ENCODE results near the gene DSG1. TPM values are rescaled to one million over a fixed set of nuclear protein-coding genes. Genes with fewer than 3 reads are reported as not detected.
"Not testable (repeated sequence)": the region's sequence is repeated elsewhere in the genome, so short reads cannot be mapped to it uniquely, and the experiment has no call there.

Gene DSG1
- total RNA-seq, 1 donor from 2014 or later = 17.2 TPM

- not testable (repeated sequence) for DNase-seq
Observed at GRCh38 chr18:31353336-31353735, 35.4 kb downstream of the DSG1 start.

- no peak for DNase-seq
Observed at GRCh38 chr18:31354990-31355389, 37.0 kb downstream of the DSG1 start.

GRCh38 chr18:31356025-31356424, 38.1 kb downstream of the DSG1 start:
- no peak for DNase-seq

GRCh38 chr18:31364190-31364589, 46.2 kb downstream of the DSG1 start:
- no peak for DNase-seq

GRCh38 chr18:31369478-31369877, 51.5 kb downstream of the DSG1 start:
- no peak for DNase-seq

- DNase-seq = no peak
Observed at GRCh38 chr18:31371989-31372388, 54.0 kb downstream of the DSG1 start.

GRCh38 chr18:31373641-31374040, 55.7 kb downstream of the DSG1 start:
- DNase-seq = no peak

- no peak for DNase-seq
Observed at GRCh38 chr18:31376477-31376876, 58.5 kb downstream of the DSG1 start, which contains the start of gene DSG4. TSS of gene DSG4 (plus strand) at chr18:31376777. CDS start at chr18:31376912, 135 bp downstream.

- DNase-seq = no peak
Observed at GRCh38 chr18:31380912-31381311, 63.0 kb downstream of the DSG1 start.

- DNase-seq = no peak
Observed at GRCh38 chr18:31382107-31382506, 64.1 kb downstream of the DSG1 start.

- no peak for DNase-seq
Observed at GRCh38 chr18:31386741-31387140, 68.8 kb downstream of the DSG1 start.

- DNase-seq = no peak
Observed at GRCh38 chr18:31393286-31393685, 75.3 kb downstream of the DSG1 start.

GRCh38 chr18:31396796-31397612, 79.0 kb downstream of the DSG1 start:
- DNase-seq = peak; percentile 14

- no peak for DNase-seq
Observed at GRCh38 chr18:31398191-31398590, 80.2 kb downstream of the DSG1 start.

GRCh38 chr18:31399306-31400032, 81.5 kb downstream of the DSG1 start:
- DNase-seq = peak; percentile 17

- DNase-seq = no peak
Observed at GRCh38 chr18:31401156-31402025, 83.4 kb downstream of the DSG1 start.

- DNase-seq = no peak
Observed at GRCh38 chr18:31402026-31402373, 84.0 kb downstream of the DSG1 start.

GRCh38 chr18:31403409-31403808, 85.4 kb downstream of the DSG1 start:
- no peak for DNase-seq
